NOMO-1 treated with dmso at 0.1 percent for 144 hours (cell line): Measurements from ENCODE around the gene TP53BP2.
A peak's percentile ranks its signal among the peaks of the same experiment; 100 is the strongest.
"Not testable (repeated sequence)": the region's sequence is repeated elsewhere in the genome, so short reads cannot be mapped to it uniquely, and the experiment has no call there.

Experiments used
- DNase-seq: peaks from one replicate; lab custom pipeline; 2025; ENCODE audit not compliant: unreplicated experiment; lab: John Stamatoyannopoulos, UW

The TP53BP2 gene

GRCh38 chr1:223845810-223846682, at the start of gene TP53BP2:
Gene TP53BP2 (minus strand): TSS chr1:223845947. CDS start chr1:223845680, 267 bp downstream.
- DNase-seq, result peak; percentile 73

- DNase-seq, result not testable (repeated sequence)
These were observed 44.7 kb upstream of the TP53BP2 start for GRCh38 chr1:223890494-223890893.

- DNase-seq, result not testable (repeated sequence)
These were observed 43.6 kb upstream of the TP53BP2 start for GRCh38 chr1:223889319-223889718.

- DNase-seq, result peak; percentile 53
These were observed 42.1 kb upstream of the TP53BP2 start for GRCh38 chr1:223887747-223888418.

GRCh38 chr1:223886516-223886921, 40.8 kb upstream of the TP53BP2 start:
- DNase-seq, result no peak

GRCh38 chr1:223885614-223886013, 39.9 kb upstream of the TP53BP2 start:
- DNase-seq, result no peak

GRCh38 chr1:223878598-223879325, 33.0 kb upstream of the TP53BP2 start:
- no peak for DNase-seq

- DNase-seq, result no peak
These were observed 32.1 kb upstream of the TP53BP2 start for GRCh38 chr1:223877804-223878203.

- DNase-seq, result no peak
These were observed 30.8 kb upstream of the TP53BP2 start for GRCh38 chr1:223876590-223876989.

GRCh38 chr1:223873044-223873443, 27.3 kb upstream of the TP53BP2 start:
- DNase-seq, result no peak

- no peak for DNase-seq
These were observed 26.7 kb upstream of the TP53BP2 start for GRCh38 chr1:223872308-223872901.

GRCh38 chr1:223870617-223871574, 25.1 kb upstream of the TP53BP2 start:
- DNase-seq, result peak; percentile 18

- DNase-seq, result not testable (repeated sequence)
These were observed 19.0 kb upstream of the TP53BP2 start for GRCh38 chr1:223864599-223865368.

GRCh38 chr1:223864084-223864483, 18.3 kb upstream of the TP53BP2 start:
- no peak for DNase-seq

- DNase-seq, result no peak
These were observed 16.2 kb upstream of the TP53BP2 start for GRCh38 chr1:223861904-223862303.

GRCh38 chr1:223860051-223860622, 14.4 kb upstream of the TP53BP2 start:
- no peak for DNase-seq

GRCh38 chr1:223859058-223859457, 13.3 kb upstream of the TP53BP2 start:
- DNase-seq, result no peak

GRCh38 chr1:223856386-223856785, 10.6 kb upstream of the TP53BP2 start:
- DNase-seq, result no peak

GRCh38 chr1:223853748-223854147, 8.0 kb upstream of the TP53BP2 start:
- no peak for DNase-seq
